NCI-H1417 (cell line): ENCODE results near the gene ABLIM2.

Experiments used
- DNase-seq, 3 experiments: peaks; one replicate each; lab custom pipeline; 2025; lab: John Stamatoyannopoulos, UW

The ABLIM2 gene

DNA sequence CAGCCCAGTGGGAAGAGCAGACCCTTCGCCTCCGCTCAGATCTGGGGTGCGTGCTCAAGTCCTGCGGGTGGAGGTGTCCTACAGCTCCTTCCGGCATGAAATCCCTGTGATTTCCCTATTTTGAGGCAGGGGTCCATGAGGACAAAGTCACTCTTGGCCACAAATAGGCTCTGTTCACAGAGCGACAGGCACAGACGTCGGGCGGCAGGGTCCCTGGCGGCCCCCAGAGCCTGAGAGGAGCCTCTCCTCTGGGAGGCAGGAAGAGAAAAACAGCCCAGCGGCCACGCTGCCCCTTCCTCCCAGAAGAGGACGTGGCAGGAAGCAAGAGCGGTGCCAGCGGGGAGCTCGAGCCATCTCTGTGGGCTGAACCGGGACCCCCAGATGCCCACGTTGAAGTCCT lies 38.7 kb downstream of the ABLIM2 start:
- DNase-seq: no peak

GRCh38 chr4:8118531-8118930 lies 40.1 kb downstream of the ABLIM2 start:
- no peak for DNase-seq

DNA sequence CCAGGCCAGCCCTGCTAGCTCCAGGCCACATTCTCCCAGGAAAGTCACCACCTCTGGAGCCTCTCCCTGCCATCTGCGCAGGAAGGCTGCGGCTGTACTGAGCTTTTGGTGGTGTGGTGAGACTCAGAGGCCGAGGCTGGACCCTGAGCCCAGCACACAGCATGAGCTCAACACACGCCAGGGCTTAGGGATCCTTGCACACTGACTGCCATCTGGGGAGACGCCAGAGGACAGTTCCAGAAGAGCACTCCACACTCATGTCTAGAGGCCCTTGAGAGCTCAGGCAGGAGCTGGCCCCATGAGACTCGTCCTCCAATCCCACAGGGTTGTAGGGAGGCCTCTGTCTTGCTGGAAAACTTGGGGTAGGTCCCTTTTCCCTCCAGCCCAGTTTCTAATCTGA lies 40.6 kb downstream of the ABLIM2 start:
- DNase-seq: peak in 1 of 3 experiments; percentile 71

DNA sequence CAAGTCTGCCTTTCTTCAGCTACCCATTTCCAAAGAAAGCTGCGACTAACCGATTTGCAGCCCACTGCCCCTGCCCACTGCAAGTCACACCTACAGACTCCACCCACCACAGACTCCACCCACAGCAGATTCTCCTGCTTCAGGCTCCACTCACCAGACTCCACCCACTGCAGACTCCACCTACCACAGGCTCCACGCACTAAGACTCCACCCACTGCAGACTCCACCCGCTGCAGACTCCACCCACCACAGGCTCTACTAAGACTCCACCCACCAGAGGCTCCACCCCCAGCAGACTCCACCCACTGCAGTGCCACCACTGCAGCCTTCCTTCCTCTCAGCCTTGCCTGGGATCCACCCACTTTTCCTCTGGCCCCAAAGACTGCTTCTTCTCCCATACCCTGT lies 41.3 kb downstream of the ABLIM2 start:
- DNase-seq: peak in 2 of 3 experiments; percentile 19 to 42

DNA sequence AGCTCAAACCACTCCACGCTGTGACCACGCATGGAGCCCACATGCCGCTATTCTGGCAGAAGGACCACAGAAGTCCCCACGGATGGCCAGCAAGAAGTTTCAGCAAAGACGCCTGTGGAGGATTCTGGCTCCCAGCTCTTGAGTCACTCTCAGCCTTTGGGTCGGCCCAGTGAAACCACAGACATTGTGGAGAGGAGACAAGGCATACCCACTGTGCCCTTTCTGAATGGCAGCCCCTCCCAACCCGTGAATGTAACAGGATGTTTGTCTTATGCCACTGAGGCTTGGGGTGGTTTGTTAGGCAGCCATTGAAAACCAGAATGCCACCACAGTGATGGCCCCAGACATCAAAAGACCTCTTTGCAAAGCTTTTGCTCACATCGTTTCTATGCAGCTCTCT lies 42.7 kb downstream of the ABLIM2 start:
- no peak for DNase-seq

DNA sequence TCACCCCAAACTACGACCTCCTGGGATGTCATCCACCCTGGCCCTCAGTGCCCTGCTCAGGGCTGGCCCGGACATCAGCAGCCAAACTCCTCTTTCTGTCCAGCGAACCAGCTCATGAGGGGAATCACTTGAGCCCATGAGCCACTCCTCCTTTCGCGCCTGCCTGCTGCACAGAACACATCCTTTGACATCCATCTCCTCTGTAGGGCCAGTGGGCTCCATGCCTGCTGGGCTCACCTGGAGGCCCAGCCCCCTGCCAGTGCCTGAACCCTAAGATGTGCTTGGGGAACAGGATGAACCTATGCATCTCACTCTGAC lies 43.5 kb downstream of the ABLIM2 start:
- DNase-seq: no peak

DNA sequence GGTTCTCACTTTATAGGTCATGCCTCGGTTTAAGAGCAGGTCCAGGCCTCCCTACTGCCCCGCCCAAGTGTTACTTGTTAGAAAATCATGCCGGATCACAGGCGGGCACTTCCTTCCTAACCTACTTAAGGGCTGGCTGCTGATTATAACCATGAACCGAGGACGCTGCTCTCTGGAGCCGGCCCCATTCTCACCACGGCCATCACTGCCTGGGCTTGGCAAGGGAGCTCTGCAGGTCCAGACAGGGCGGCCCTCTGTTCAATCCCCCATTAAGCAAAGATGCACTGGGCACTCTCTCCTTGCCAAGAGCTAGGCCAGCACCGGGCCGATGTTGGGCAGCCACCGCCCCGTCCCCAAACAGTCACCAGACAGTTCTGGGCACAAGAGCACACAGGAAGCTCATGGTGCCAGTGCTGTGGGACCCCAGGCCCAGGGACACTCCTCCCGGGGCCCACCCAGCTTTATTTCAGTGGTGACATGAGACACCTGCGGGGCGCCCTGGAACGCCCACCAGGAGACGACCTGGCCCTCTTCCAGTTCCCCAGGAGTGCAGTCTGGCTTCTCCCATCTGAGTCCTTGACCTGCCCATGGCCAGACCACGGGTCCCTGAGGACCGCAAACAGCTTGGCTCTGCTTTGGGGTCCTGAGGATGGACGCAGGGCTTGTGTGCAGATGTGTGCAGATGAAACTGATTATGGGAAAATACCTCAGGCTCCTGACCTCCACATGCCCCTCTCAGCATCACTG lies 44.0 kb downstream of the ABLIM2 start:
- DNase-seq: no peak

GRCh38 chr4:8113611-8114377 lies 44.8 kb downstream of the ABLIM2 start:
- DNase-seq: no peak

GRCh38 chr4:8112672-8113071 lies 45.9 kb downstream of the ABLIM2 start:
- DNase-seq: peak in 2 of 3 experiments; percentile 14 to 43

DNA sequence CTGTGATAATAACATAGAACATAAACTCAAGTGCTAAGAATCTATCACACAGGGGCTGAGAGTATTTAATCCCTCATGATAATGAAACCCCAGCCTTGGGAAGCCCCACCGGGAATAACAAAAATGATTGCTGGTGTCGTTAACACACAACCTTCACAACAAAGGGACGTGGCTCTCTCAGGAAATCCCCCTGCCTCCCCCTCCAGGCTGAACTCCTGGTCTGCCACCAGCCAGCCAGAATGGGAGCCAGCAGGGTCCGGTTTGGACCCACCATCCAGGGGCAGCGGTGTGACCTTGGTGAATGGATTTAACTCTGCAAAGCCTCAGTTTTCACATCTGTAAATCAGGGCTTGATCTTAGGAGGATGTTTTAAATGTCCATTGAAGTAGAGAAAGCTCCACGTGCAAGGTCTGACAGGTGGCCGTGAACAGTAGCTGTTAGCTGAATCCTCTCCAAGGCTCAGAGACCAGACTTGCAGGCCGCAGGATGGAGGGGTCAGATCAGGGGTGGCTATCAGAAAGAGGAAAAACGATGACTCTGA lies 46.5 kb downstream of the ABLIM2 start:
- DNase-seq: peak; percentile 23 to 92 (median 69)

GRCh38 chr4:8110071-8110986 lies 48.3 kb downstream of the ABLIM2 start:
- DNase-seq: peak in 1 of 3 experiments; percentile 33

DNA sequence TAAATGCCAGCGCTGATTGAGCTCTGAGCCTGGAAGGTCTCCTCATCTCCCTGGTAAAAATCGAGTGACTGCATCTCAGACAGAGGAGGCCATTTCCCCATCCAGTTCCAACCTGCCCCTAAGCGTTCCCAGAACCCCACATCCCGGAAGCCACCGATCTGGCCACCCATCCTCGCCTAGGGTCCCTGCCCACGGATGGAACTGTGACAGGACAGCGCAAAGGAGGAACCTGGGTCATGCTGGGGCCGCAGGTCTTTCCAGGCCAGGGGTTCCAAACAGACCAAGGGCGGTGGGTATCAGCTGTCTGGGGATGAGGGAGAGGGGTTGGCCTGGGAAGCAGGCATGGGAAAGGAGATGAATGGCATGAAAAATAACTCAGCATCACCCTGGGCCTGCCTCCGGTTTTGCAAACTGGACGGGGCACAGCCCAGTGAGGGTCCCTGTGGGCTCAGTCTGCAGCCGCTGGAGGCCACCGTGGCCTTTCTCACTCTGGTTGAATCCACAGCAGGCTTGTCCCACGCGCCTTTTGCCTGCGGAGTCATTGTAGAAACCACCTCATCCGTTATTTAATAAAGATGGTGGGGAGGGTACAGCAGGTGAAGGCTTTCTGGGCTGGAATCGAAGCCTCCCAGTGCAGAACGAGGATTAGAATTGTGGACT lies 49.1 kb downstream of the ABLIM2 start:
- DNase-seq: no peak

DNA sequence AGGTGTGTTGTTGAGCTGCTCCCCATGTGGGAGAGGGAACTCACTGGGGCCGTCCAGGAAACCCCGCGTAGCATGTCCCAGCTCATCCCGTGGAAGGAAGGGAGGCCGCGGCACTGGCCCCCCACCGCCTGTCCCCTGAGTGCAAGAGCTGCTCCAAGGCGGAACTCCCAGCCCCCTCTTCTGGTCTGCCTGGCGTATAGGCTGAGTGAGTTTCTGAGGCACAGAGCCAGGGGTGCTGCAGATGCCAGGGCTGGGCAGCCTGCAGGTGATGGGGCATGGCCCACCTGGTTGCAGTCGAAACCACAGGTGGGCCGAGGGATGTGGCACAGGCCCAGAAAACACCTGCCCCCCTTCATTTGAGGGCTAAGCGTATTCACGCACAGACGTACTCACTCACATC lies 49.6 kb downstream of the ABLIM2 start:
- DNase-seq: no peak

GRCh38 chr4:8108261-8108660 lies 50.4 kb downstream of the ABLIM2 start:
- DNase-seq: peak in 1 of 3 experiments; percentile 7

DNA sequence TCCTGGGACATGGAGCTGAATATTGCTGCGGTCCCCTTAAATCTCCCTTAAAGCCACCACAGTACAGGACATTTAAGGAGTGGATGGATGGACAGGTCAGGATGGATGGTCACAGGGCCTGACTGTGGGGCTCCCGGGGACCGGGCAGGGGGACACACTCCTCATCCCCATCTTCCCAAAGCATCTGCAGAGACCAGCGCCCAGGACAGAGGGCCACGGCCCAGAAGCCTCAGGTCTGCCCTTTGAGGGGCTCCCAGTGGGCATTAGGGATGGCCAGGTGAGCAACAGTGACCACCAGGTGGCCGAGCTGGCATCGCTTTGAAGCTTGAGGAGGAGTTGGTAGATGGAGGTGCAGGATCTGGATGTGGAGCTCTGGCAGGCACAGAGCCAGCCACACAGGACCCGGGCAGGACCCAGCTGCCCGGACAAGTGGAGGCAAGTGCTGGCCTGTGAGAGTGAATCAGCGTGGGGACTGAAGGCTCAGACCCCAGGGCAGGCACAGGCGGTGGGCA lies 51.4 kb downstream of the ABLIM2 start:
- DNase-seq: no peak

DNA sequence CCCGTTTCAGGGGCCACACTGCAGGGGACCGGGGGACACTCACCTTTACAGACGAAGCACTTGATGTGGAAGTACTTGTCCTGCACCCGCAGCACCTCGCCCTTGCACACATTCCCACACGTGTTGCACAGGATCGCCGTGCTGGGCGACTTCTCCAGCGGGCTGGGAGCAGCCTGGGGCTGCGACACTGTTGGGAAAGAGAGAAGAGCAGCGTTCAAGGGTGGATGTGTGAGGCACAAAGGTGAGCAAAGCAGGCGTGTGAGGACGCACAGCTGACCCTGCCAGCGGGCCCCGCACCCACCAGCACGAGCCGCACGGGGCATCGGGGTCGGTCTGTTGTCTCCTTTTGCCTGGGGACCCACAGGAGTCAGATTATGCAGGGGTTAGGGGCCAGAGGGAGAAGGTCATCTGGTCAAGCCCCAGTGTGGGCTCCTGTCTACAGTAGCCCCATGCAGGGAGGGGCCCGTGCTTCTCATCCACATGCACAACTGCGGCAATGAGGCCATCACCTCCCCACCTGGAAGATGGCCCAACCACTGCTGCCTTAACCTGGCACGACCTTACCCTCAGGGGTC lies 52.1 kb downstream of the ABLIM2 start:
- no peak for DNase-seq

DNA sequence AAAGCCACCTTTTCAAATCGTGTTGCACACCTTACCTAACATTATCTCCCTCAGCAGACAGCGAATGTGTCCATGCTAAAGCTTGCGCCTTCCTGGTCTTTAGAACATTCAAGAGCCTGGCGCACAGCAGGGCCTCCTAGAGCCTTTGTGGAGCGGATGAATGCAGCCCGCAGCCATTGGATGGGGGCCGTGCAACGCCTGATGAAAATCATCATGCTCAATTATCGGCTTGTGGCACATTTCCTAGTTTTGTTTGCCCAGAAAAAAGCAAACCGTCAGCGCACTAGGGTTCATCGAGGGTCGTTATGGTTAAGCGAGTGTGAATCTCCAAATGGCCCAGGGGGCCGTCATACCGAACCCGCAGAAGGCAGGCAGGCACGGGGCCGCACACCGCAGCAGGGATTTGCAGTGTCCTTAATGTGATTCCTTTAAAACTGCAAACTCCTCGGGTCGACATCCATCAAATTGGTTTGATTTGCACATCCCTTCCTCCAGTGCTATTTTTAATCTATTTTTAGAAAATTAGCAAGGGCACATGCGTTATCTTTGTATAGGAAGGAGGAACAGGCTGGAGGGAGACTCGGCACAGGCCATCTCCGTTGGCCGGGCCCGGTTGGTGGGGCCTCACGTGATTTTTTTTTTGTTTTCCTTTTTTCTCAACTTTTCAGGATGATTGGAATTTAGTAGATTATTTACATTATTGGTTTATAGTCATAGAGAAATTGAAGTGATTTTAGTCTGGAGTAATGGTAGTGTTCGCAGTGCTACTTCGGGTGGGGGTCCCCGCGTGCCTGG lies 53.1 kb downstream of the ABLIM2 start:
- peak in 1 of 3 experiments; percentile 45 for DNase-seq

DNA sequence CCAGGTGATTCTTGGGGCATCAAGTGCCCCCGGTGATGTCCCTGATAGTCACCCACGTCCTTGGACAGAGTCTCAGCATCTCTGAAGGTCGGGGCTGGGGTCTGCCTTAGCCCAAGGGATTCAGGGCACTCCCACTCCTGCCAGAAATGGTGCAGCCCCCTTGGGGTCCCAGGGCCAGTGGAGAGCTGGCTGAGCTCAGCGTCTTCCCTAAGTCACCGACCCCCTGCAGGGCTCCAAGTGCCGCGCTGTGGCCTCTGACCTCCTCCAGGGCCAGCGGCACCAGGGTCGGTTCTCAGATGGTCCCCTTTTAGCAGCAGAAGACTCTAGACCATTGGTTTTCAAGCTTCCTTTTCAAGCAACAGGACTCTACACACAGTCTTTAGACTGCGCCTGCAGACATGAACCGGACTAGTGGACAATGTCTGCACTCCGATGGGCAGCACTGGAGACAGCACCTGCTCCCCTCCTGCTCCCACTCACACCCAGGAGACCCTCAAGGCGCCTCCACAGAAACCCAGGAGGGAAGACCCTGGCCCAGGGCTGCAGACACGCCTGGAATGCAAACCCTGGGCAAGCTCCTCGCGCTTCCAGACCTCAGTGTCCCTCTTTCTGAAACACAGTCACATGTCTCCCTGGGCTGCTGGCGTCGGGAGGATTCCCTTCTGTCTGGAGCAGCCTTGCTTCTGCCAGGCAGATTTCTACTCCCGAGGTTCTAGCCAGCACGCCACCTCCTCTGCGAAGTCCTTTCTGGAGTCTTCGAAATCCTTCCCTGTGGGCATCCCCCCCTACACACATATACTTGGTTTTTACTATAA lies 53.9 kb downstream of the ABLIM2 start:
- no peak for DNase-seq
